Activated T-cell treated with anti-CD3 and anti-CD28 coated beads for 1 hour (primary cell): Measurements from ENCODE around the gene POLR2J3.
"Not testable (repeated sequence)": the region's sequence is repeated elsewhere in the genome, so short reads cannot be mapped to it uniquely, and the experiment has no call there.

Experiments
- DNase-seq: peaks from one replicate; pipeline ENCODE4 v3.0.0-alpha.2; 2020; ENCODE audit warnings: low read depth

Gene POLR2J3

DNA sequence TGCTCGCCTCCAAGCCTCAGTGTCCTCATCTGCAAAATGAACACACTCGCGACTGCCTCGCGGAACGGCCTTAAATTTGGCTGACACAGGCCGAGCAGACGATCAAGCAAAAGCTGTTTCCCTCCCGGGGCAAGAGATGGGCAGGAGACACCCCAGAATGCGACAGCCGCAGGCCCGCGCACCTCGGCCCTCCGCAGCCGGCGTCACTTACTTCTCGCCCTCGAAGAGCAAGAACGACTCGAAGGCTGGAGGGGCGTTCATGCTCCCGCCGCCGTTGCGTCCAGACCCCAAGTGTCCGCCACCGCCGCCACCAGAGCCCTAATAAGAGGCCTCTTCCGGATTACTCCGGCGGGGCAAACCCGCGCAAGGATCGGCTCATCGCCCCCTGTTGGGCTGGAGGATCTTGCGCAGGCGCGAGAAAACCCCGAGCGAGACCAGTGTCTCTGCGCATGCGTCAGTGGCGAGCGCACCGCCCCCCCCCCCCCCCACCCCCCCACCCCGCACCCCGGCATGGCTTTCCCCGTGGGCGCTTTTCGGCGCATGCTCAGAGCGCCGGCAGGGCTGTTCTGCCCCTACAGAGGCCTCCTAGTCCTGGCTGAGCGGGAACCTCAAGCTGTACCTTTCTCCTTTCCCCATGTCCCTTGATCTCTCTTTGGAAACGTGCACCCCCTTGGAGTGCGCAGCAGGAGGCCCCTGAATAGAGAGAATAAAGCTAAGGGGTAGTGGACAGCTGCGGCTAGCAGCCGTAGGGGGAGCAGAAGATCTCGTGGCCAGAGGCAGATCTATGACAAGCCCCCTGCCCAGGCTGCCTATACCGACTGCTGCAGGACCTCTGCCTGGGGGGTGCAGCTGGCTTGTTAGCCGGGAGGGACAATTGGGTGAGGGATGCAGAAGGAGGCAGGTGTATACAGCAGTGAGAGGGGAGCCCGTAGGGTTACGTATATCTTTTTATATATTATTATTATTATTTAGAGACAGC lies at the start of gene POLR2J3:
Gene POLR2J3 (minus strand): TSS at position 323 of the 979 bp plus-strand sequence. CDS start 62 bp downstream, at position 261.
- DNase-seq = peak; percentile 100

DNA sequence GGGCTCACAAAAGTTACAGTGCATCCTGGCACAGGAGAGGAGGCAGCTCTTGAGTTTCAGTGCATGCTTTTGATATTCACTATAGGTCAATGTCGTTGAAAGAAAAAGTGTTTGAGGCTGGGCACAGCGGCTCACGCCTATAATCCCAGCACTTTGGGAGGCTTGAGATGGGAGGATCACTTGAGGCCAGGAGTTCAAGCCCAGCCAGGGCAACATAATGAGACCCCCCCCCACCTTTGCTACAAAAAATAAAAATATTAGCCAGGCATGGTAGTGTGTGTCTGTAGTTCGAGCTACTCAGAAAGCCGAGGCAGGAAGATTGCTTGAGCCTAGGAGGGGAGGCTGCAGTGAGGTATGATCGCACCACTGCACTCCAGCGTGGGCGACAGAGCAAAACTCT lies 45.7 kb upstream of the POLR2J3 start:
- DNase-seq = not testable (repeated sequence)

DNA sequence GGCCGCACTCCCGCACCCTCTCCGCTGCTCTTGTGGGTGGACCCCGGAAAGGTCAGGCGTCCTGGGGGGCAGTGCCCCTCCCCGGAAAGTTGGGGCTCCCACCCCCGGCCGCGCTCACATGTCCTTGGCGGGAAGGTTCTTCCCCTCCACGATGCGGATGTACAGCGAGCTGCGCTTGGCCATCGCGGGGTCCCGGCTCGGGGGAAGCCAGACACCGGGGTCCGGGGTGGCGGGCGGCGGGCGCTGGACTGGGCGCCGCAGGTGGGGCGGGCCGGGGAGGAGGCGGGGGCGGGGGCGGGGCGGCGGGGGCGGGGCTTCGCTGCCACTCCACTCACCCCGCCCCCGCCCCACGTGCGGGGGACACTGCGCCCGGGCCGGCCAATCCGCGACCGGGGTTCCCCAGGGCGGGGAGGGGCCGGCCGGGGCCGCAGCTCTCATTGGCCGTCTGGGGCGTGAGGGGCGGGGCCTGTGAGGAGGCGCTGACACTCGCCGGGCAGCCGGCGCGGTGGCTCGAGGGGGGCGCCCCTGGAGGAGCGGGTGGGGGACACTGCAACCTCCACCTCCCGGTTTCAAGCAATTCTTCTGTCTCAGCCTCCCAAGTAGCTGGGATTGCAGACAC lies 44.2 kb upstream of the POLR2J3 start, which contains the start of gene RASA4:
Gene RASA4 (minus strand): TSS at position 250 of the 619 bp plus-strand sequence. CDS start 67 bp downstream, at position 183.
- not testable (repeated sequence) for DNase-seq

DNA sequence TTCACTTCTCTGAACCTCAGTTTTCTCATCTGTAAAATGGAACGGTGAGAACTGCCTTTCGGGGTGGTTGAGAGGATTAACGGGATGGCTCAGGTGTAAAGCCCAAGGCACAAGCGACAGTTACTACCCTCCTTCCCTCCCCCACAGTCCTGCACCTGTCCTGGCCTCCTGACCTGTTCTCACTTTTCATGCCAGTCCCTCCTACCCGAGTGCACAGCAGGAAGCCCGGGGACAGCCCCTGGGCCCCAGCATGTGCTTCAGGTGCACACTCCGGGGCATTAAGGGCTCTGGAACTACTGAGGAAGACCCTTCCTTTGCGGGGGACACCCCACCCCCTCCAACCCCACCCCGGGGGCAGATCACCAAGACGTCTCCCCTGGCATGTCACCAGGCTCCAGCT lies 43.5 kb upstream of the POLR2J3 start:
- not testable (repeated sequence) for DNase-seq

DNA sequence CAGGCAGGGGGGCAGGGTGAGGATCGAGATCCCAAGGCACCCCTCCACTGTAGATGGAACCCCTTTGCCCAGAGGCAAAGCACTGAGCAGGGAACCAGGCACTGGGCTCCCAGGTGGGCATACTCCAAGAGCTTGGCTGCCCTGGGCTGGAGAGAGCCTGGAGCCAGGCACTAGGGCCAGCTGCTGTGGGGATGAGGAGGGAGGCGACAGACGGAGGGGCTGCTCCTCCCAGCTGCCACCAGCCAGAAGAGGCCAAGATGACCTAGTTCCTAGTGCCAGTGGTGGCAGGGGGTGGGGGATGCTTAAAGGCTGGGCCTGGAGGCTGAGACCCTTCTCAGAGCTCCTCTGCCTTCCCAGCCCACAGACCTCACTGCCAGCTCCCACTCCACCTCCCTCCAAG lies 42.5 kb upstream of the POLR2J3 start:
- DNase-seq = not testable (repeated sequence)

DNA sequence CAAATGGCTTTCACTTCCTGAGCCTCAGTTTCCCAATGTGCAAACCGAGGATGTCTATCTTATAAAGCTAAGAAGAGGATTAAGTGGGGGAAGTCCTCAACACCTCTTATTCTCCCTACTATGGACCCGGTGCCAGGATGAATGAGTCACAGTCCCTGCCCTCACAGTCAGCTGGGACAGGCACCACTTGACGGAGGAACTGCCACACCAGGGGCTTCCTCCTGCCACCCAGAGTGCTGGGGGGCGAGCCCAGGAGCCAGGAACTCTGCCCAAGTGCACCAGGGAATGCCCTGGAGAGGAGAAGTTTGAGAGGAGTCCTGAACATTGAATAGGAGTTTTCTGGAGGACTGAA lies 41.9 kb upstream of the POLR2J3 start:
- DNase-seq = not testable (repeated sequence)

DNA sequence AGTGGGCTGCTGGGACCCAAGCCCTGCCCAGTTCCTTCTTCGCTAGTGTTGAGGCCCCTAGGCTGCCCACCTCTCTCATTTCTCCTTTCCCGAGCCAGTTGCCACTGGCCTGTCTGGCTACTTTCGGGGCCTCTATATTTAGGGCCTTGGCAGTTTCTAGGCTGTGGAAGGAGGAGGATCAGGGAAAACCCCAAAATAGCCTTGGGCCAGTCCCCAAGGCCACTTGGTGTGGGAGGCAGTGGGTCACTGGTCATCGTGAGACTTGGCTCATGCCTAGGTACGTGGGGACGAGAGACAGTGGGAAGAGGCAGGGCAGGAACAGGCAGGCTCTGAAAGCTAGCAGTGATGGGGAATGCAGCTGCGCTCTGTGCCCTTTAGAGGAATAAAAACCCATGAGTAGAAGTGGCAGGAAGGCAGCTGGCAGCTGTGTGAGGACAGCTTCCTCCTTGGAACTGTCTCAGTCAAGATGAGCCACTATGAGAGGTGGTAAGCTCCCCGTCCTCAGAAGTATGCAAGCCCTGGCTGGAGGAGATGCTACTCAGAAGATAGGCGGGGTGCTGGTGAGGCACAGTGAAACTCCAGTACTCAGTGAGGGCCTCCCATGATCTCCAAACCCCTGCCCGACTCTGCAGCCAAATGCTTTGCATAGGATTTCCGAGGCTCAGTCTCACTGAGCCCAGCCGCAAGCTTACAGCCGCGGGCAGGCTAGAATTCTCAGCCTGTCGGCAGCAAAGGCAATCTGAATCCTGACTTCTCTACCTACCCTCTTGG lies 41.4 kb upstream of the POLR2J3 start:
- DNase-seq = not testable (repeated sequence)

DNA sequence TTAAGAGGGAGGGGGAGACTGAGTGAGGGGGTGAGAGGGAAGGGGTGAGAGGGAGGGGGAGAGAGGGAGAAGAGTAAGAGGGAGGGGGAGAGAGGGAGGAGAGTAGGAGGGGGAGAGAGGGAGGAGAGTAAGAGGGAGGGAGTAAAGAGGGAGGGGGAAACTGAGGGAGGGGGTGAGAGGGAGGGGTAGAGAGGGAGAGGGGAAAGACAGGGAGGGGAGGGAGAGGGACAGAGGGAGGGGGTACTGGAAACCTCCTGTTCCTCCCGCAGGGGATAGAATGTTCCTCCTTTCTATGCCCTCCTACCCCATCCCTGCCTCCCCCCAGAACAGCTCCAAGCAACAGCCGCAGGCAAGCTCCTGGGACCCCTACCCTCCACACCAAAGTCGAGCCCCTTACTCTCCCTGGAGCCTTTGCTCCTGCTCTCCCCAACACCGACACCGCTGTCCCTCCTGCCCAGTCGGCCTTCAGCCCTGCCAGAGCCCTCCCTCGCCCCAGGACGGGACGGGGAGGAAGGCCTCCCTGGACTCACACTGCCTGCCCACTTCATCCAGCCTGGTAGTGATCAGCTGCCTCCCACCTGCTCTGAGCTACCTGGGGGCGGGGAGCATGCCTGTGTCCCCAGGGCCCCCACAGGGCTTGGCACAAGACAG lies 39.4 kb upstream of the POLR2J3 start:
- not testable (repeated sequence) for DNase-seq

DNA sequence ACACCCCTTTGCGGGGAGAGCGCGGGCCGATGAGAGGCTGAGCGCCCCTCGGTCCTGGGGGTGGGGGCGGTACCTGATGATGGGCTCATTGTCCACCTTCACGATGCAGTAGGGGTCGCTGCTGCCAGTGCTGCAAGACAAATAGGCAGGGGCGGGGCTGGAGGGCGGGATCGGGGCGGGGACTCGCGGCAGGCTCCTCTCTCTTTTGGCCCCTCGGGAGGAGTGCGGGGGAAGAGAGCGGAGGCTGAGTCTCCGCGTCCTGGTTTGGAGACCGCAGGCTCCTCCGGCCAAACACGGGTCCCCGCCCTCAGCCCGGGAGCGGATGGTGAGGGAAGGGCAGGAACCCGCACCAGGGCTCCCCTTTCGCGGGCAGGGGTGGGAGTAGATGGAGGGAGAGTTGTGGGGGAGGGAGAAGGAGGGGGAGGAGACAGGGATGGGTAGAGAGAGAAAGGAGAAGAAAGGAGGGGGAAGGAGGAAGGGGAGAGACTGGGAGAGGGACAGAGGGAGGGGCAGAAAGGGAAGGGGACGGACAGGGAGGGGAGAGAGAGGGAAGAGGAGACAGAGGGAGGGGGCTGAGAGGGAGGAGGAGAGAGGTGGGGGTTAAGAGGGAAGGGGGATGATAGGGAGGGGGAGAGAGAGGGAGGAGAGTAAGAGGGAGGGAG lies 38.8 kb upstream of the POLR2J3 start:
- DNase-seq = not testable (repeated sequence)

GRCh38 chr7:102610441-102610840 lies 38.1 kb upstream of the POLR2J3 start:
- DNase-seq = not testable (repeated sequence)

DNA sequence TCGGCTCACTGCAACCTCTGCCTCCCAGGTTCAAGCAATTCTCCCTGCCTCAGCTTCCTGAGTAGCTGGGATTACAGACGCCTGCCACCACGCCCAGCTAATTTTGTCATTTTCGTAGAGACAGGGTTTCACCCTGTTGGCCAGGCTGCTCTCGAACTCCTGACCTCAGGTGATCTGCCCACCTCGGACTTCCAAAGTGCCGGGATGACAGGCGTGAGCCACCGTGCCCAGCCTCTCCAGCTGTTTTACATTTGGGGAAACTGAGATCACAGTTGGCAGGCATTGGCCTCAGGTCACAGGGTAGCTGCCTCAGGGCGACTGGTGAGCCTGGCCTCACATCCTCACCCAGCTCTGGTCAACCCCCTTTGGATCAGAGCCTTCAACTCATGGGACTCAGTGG lies 37.4 kb upstream of the POLR2J3 start:
- DNase-seq = not testable (repeated sequence)

DNA sequence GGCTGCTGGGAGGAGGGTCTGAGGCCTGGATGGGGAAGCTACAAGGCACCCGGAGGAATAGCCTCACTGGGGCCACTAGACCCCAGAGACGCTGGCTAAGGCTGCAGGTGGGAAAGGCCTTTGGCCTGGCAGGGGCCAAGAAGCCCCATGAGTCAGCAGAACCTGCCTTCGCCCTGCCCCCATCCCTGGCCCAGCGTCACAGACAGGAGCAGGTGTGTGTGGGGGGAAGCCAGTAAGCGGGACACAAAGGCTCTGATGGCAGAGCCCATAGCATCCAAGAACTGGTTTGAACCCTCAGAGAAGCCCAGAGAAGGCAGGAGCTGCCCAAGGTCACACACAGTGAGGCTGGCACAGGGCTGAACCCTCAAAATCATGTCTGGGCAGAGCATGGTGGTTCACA lies 34.5 kb upstream of the POLR2J3 start:
- not testable (repeated sequence) for DNase-seq

DNA sequence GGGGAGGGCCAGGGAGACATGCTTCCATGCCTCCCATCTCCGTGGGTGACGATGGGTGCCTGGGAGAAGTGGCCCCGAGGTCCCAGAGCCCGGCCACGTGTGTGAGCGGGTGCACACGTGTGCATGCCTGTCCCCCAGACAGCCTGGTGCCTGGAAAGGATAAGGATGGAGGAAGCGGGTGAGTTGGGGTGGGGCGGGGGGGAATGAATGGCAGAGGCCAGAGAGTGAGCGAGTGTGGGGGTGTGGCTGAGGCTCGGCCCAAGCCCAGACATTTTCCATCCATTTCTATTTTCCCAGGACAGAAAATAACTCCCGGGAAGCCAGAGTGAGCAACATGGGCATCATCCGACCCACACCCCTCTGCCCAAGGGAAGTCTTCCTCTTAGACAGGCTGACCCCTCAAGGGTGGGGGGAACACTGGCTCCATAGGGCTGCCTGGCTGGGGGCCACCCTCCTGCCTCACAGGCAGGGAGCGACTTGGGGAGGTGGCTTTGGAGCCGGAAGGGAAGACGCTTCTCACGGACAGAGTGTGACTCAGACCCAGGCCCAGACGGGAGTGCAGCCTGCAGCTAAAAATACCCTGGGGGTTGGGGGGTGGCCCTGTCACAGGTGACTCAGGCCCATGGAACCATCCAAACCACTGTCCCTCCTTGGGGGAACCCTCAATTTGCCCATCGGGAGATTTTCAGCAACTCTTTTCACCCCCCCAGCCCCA lies 32.2 kb upstream of the POLR2J3 start:
- DNase-seq = not testable (repeated sequence)

DNA sequence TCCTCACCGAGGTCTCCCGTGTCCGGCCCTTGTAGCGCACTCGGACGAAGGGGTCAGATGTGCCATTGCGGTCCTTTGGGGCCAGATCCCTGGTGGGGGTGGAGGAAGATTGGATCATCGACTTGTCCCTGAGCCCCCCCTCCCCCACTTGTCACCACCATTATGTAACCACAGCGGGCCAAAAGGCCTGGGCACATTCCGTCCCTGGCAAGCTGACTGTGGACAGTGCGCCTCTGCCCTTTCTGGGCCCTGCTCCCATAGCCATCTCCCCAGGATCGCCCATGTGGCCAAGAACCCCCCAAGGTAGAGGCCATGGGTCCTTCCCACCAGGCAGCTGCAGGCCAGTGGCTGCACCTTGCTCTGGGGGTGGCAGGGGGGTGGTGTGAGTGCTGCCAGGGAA lies 29.9 kb upstream of the POLR2J3 start:
- DNase-seq = not testable (repeated sequence)

DNA sequence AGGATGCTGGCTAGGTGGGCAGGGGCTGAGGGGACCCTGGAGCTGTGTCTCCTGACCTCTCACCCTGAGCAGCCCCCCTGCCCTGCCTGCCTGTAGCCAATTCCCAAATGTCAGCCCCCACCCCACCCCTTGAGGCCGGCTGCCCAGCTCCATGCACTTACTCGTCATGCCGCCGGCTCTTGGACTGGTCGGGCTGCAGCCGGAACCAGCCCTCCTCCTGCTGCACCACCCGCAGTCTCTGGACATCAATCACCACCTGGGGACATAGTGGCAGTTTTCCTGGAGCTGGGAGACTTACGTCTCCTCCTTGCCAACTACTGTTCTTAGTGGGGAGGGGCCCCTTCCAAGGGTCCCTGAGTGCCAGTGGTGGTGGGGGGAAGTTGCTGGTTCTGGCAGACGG lies 27.3 kb upstream of the POLR2J3 start:
- DNase-seq = not testable (repeated sequence)

- DNase-seq = not testable (repeated sequence)
Measured at GRCh38 chr7:102596036-102596435, 23.7 kb upstream of the POLR2J3 start.

- not testable (repeated sequence) for DNase-seq
Measured at GRCh38 chr7:102593637-102594334, 21.4 kb upstream of the POLR2J3 start.

GRCh38 chr7:102592477-102593019 lies 20.2 kb upstream of the POLR2J3 start:
- DNase-seq = not testable (repeated sequence)

- not testable (repeated sequence) for DNase-seq
Measured at GRCh38 chr7:102589857-102590256, 17.5 kb upstream of the POLR2J3 start.
